GM23338 (cell line): ENCODE data around the gene CARD16. TPM values are rescaled to one million over a fixed set of nuclear protein-coding genes. Genes with fewer than 3 reads are reported as not detected.

Experiments
- ATAC-seq: fragments of 200-7000 bp; cut with Tn5 transposase; 3 replicates; pipeline ENCODE4 v1.9.1; 2020
- DNase-seq: peaks from one replicate; pipeline ENCODE4 v3.0.0-alpha.2; 2015; ENCODE audit warnings: low spot score
- H2AFZ ChIP-seq: fragments of 200-600 bp; sonication (generic); 2 replicates; pipeline ENCODE4 v1.8.0; 2016; ENCODE audit warnings: antibody characterized with exemption, mild to moderate bottlenecking, moderate library complexity
- H3F3A ChIP-seq: fragments of 200-600 bp; sonication (generic); replicated peaks from 2 replicates; pipeline ENCODE4 v1.8.0; 2017; ENCODE audit warnings: antibody characterized with exemption, mixed run types, low read depth
- H3K27ac ChIP-seq: fragments of 200-600 bp; sonication (generic); 2 replicates; pipeline ENCODE4 v1.6.1; 2016; ENCODE audit warnings: low read depth
- H3K27me3 ChIP-seq: fragments of 200-600 bp; sonication (generic); 2 replicates; pipeline ENCODE4 v1.8.0; 2016; ENCODE audit warnings: mild to moderate bottlenecking, mixed run types, moderate library complexity; ENCODE audit not compliant: insufficient read depth
- H3K36me3 ChIP-seq: fragments of 200-600 bp; sonication (generic); 2 replicates; pipeline ENCODE4 v1.8.0; 2016; ENCODE audit warnings: mild to moderate bottlenecking; ENCODE audit not compliant: insufficient read depth
- H3K4me1 ChIP-seq: fragments of 200-600 bp; sonication (generic); 2 replicates; pipeline ENCODE4 v1.8.0; 2016; ENCODE audit warnings: mild to moderate bottlenecking, moderate library complexity; ENCODE audit not compliant: insufficient read depth
- H3K4me2 ChIP-seq: fragments of 200-600 bp; sonication (generic); 2 replicates; pipeline ENCODE4 v1.7.1; 2017; ENCODE audit warnings: mixed run types
- H3K4me3 ChIP-seq: fragments of 200-600 bp; sonication (generic); 2 replicates; pipeline ENCODE4 v1.6.1; 2016; ENCODE audit warnings: mixed run types
- H3K79me2 ChIP-seq: fragments of 200-600 bp; sonication (generic); replicated peaks from 2 replicates; pipeline ENCODE4 v1.8.0; 2017; ENCODE audit warnings: mild to moderate bottlenecking; ENCODE audit not compliant: insufficient read depth
- H3K9me2 ChIP-seq: fragments of 200-600 bp; sonication (generic); 2 replicates; pipeline ENCODE4 v1.8.0; 2017; ENCODE audit not compliant: insufficient read depth
- H4K20me1 ChIP-seq: fragments of 200-600 bp; sonication (generic); replicated peaks from 2 replicates; pipeline ENCODE4 v1.8.0; 2017; ENCODE audit warnings: mild to moderate bottlenecking; ENCODE audit not compliant: insufficient read depth
- H3K27ac Mint-ChIP-seq: 2 replicates; pipeline ENCODE4 v1.8.0; 2020; ENCODE audit warnings: inconsistent platforms, mild to moderate bottlenecking, moderate library complexity, mixed read lengths
- H3K27me3 Mint-ChIP-seq: 3 replicates; pipeline ENCODE4 v1.8.0; 2022; ENCODE audit warnings: low read depth, mild to moderate bottlenecking, moderate library complexity, mixed read lengths, inconsistent platforms; ENCODE audit not compliant: insufficient read depth, poor library complexity
- H3K36me3 Mint-ChIP-seq: 3 replicates; pipeline ENCODE4 v1.8.0; 2021; ENCODE audit warnings: low read depth, mild to moderate bottlenecking, inconsistent platforms, moderate library complexity, mixed read lengths
- H3K4me1 Mint-ChIP-seq: 3 replicates; pipeline ENCODE4 v1.8.0; 2020; ENCODE audit warnings: mild to moderate bottlenecking, inconsistent platforms, mixed read lengths
- H3K4me3 Mint-ChIP-seq: 3 replicates; pipeline ENCODE4 v1.8.0; 2021; ENCODE audit warnings: moderate library complexity, mild to moderate bottlenecking, inconsistent platforms, mixed read lengths
- H3K9me3 Mint-ChIP-seq: 3 replicates; pipeline ENCODE4 v1.8.0; 2020; ENCODE audit warnings: moderate library complexity, mild to moderate bottlenecking, inconsistent platforms, mixed read lengths
- CREB1 ChIP-seq: fragments of 250-450 bp; sonication (Bioruptor Pico); IDR thresholded peaks from 2 replicates; pipeline ENCODE4 v1.5.0; 2020; ENCODE audit warnings: low read depth, mild to moderate bottlenecking, moderate library complexity
- EZH2 ChIP-seq: fragments of 200-600 bp; sonication (generic); IDR thresholded peaks from one replicate; pipeline ENCODE4 v1.8.0; 2017; ENCODE audit warnings: antibody characterized with exemption, mild to moderate bottlenecking, low read depth; ENCODE audit not compliant: unreplicated experiment
- JUNB ChIP-seq: IDR thresholded peaks from one replicate; pipeline ENCODE4 v1.6.1; 2016; ENCODE audit warnings: antibody characterized with exemption; ENCODE audit not compliant: unreplicated experiment
- NANOG ChIP-seq: IDR thresholded peaks from 2 replicates; pipeline ENCODE4 v1.6.1; 2016; ENCODE audit warnings: antibody characterized with exemption, borderline replicate concordance
- POLR2AphosphoS5 ChIP-seq: IDR thresholded peaks from 2 replicates; pipeline ENCODE4 v1.6.1; 2016; ENCODE audit warnings: antibody characterized with exemption, low read depth
- polyA plus RNA-seq: library from polyadenylated mRNA; unstranded; fragments of >200 nt; fragmentation: Nextera tagmentation; extraction: Ambion mirVana; gene quantifications from 2 replicates; pipeline ENCODE4 v1.2.1, GENCODE V29; 2016
- total RNA-seq: library from RNA; depleted of rRNA; stranded (reverse); fragments of >200 nt; shearing (Covaris generic); gene quantifications from 2 replicates; pipeline ENCODE4 v1.2.3, GENCODE V29; 2014
- TF ChIP-seq, protein P1 (sequence below): fragments of 250-450 bp; sonication (Bioruptor Pico); IDR thresholded peaks from 2 replicates; pipeline ENCODE4 v1.5.0; 2020; ENCODE audit warnings: mild to moderate bottlenecking, moderate library complexity
- TF ChIP-seq, protein P2 (sequence below): IDR thresholded peaks from 2 replicates; pipeline ENCODE4 v1.6.1; 2016; ENCODE audit warnings: antibody characterized with exemption

CARD16 gene
- total and polyA plus RNA-seq, 2 experiments from 2014 or later, result not detected

DNA sequence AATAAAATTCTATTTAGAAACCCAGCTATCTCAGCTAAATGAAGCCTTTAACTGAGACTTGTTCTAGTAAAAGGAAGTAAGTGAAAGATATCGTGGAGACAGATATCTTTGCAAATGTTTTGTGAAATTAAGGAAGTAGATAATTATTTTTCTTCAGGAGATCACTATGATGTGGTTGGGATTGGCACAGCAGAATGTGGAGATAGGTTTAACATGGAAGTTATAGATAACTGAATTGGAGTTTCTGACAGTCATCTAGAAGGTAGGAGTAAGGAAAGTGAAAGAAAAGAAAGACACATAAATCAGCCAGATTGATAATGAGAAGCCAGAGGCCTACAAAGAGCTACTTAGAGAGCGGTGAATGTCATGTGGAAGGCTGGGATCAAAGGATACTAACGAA, 17.5 kb downstream of the CARD16 start (continued):
- TF ChIP-seq, protein P1, sequence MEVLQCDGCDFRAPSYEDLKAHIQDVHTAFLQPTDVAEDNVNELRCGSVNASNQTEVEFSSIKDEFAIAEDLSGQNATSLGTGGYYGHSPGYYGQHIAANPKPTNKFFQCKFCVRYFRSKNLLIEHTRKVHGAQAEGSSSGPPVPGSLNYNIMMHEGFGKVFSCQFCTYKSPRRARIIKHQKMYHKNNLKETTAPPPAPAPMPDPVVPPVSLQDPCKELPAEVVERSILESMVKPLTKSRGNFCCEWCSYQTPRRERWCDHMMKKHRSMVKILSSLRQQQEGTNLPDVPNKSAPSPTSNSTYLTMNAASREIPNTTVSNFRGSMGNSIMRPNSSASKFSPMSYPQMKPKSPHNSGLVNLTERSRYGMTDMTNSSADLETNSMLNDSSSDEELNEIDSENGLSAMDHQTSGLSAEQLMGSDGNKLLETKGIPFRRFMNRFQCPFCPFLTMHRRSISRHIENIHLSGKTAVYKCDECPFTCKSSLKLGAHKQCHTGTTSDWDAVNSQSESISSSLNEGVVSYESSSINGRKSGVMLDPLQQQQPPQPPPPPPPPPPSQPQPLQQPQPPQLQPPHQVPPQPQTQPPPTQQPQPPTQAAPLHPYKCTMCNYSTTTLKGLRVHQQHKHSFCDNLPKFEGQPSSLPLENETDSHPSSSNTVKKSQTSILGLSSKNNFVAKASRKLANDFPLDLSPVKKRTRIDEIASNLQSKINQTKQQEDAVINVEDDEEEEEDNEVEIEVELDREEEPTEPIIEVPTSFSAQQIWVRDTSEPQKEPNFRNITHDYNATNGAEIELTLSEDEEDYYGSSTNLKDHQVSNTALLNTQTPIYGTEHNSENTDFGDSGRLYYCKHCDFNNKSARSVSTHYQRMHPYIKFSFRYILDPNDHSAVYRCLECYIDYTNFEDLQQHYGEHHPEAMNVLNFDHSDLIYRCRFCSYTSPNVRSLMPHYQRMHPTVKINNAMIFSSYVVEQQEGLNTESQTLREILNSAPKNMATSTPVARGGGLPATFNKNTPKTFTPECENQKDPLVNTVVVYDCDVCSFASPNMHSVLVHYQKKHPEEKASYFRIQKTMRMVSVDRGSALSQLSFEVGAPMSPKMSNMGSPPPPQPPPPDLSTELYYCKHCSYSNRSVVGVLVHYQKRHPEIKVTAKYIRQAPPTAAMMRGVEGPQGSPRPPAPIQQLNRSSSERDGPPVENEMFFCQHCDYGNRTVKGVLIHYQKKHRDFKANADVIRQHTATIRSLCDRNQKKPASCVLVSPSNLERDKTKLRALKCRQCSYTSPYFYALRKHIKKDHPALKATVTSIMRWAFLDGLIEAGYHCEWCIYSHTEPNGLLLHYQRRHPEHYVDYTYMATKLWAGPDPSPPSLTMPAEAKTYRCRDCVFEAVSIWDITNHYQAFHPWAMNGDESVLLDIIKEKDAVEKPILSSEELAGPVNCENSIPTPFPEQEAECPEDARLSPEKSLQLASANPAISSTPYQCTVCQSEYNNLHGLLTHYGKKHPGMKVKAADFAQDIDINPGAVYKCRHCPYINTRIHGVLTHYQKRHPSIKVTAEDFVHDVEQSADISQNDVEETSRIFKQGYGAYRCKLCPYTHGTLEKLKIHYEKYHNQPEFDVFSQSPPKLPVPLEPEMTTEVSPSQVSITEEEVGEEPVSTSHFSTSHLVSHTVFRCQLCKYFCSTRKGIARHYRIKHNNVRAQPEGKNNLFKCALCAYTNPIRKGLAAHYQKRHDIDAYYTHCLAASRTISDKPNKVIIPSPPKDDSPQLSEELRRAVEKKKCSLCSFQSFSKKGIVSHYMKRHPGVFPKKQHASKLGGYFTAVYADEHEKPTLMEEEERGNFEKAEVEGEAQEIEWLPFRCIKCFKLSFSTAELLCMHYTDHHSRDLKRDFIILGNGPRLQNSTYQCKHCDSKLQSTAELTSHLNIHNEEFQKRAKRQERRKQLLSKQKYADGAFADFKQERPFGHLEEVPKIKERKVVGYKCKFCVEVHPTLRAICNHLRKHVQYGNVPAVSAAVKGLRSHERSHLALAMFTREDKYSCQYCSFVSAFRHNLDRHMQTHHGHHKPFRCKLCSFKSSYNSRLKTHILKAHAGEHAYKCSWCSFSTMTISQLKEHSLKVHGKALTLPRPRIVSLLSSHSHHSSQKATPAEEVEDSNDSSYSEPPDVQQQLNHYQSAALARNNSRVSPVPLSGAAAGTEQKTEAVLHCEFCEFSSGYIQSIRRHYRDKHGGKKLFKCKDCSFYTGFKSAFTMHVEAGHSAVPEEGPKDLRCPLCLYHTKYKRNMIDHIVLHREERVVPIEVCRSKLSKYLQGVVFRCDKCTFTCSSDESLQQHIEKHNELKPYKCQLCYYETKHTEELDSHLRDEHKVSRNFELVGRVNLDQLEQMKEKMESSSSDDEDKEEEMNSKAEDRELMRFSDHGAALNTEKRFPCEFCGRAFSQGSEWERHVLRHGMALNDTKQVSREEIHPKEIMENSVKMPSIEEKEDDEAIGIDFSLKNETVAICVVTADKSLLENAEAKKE, result no peak

DNA sequence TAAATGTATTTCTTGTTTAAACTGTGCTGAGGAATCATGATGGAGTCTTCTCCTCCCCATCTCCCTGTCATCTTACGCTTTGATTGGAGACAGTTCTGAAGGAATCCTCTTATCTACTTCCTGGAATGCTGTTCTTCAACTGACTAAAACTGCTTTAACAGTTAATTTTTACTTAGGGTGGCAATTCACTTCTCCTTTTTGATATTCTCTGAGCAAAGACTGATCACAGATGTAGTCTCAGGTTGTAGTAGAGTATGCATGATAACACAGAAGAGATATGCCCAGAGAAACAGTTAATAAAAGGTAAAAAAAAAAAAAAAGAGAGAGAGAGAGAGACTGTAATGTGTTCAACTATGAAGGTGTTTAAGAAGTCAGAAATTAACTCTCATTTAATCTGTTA, 20.7 kb downstream of the CARD16 start:
- Mint-ChIP-seq H3K36me3 (peaks cover 2% of the 10 kb centered on the region; the same call in 2 of the 3 replicates), H3K27me3 (no peaks in the 10 kb centered on the region), H3K4me1 (no peaks in the 10 kb centered on the region), H3K4me3 (no peak overlapping the region), H3K9me3 (peaks cover 3% of the 10 kb centered on the region; the same call in 2 of the 3 replicates), H3K27ac (no peak overlapping the region)
- H3K4me1 ChIP-seq, result no peaks in the 10 kb centered on the region
- H3F3A ChIP-seq, result no peaks in the 10 kb centered on the region
- H3K4me2 ChIP-seq, result no peak overlapping the region
- no peaks in the 10 kb centered on the region for H3K79me2 ChIP-seq
- DNase-seq, result no peak
- no peak overlapping the region for H2AFZ ChIP-seq
- no peak overlapping the region for H3K27ac ChIP-seq
- H3K36me3 ChIP-seq, result no peaks in the 10 kb centered on the region
- H3K27me3 ChIP-seq, result no peaks in the 10 kb centered on the region
- no peaks in the 10 kb centered on the region for H4K20me1 ChIP-seq
- no peak overlapping the region for H3K4me3 ChIP-seq
- no peaks in the 10 kb centered on the region for H3K9me2 ChIP-seq
- no peak for ATAC-seq
- TF ChIP-seq NANOG (no peak), POLR2AphosphoS5 (no peak), JUNB (no peak), CREB1 (CRISPR knock-in tag) (no peak), EZH2 (no peak)
- TF ChIP-seq, protein P1, result no peak
- TF ChIP-seq, protein P2, sequence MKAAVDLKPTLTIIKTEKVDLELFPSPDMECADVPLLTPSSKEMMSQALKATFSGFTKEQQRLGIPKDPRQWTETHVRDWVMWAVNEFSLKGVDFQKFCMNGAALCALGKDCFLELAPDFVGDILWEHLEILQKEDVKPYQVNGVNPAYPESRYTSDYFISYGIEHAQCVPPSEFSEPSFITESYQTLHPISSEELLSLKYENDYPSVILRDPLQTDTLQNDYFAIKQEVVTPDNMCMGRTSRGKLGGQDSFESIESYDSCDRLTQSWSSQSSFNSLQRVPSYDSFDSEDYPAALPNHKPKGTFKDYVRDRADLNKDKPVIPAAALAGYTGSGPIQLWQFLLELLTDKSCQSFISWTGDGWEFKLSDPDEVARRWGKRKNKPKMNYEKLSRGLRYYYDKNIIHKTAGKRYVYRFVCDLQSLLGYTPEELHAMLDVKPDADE, result no peak
